H1 (cell line): ENCODE data around the gene MROH8. TPM values are rescaled to one million over a fixed set of nuclear protein-coding genes. Genes with fewer than 3 reads are reported as not detected.
A peak's percentile ranks its signal among the peaks of the same experiment; 100 is the strongest.

Experiments used
- CTCF ChIA-PET: fragments of 300-600 bp; sonication (Branson Sonifier 250); formaldehyde crosslinking; loops from one replicate; lab custom pipeline; 2021; ENCODE audit not compliant: partially characterized antibody; lab: Charles Lee
- POLR2A ChIA-PET: fragments of 300-600 bp; sonication (Branson Sonifier 250); formaldehyde crosslinking; loops from one replicate; lab custom pipeline; 2021; ENCODE audit warnings: inconsistent platforms; ENCODE audit not compliant: partially characterized antibody; lab: Charles Lee
- DNase-seq, 2 experiments: peaks; one replicate each; pipeline versions ENCODE4 v3.0.0 to v3.0.0-alpha.2; 2010 to 2022; ENCODE audit warnings: low spot score in 2 of 2, low read depth in 1 of 2, mixed read lengths in 1 of 2
- FAIRE-seq: peaks from 2 replicates; lab custom pipeline; 2011; peaks lifted over from hg19 to GRCh38; lab: Jason Lieb, UNC
- H2AFZ ChIP-seq: 2 replicates; pipeline ENCODE4 v1.8.1; 2012; ENCODE audit warnings: low read length, inconsistent platforms
- H2AK5ac ChIP-seq: 2 replicates; pipeline ENCODE4 v1.6.1; 2013; ENCODE audit warnings: low read depth, low read length
- H2BK120ac ChIP-seq: replicated peaks from 2 replicates; pipeline ENCODE3; 2013; ENCODE audit warnings: low read depth, low read length, inconsistent platforms
- H2BK12ac ChIP-seq: 2 replicates; pipeline ENCODE4 v1.6.1; 2013; ENCODE audit warnings: low read depth, low read length
- H2BK15ac ChIP-seq: 2 replicates; pipeline ENCODE4 v1.6.1; 2013; ENCODE audit warnings: low read length
- H2BK20ac ChIP-seq: 2 replicates; pipeline ENCODE4 v1.6.1; 2013; ENCODE audit warnings: low read length
- H2BK5ac ChIP-seq: 2 replicates; pipeline ENCODE4 v1.6.1; 2013; ENCODE audit warnings: low read depth, low read length
- H3K14ac ChIP-seq: 2 replicates; pipeline ENCODE4 v1.6.1; 2013; ENCODE audit warnings: inconsistent platforms; ENCODE audit not compliant: insufficient read length
- H3K18ac ChIP-seq: 2 replicates; pipeline ENCODE4 v1.6.1; 2013; ENCODE audit warnings: low read length; ENCODE audit errors: extremely low read depth
- H3K23ac ChIP-seq: 2 replicates; pipeline ENCODE4 v1.6.1; 2013; ENCODE audit warnings: inconsistent platforms; ENCODE audit not compliant: insufficient read length
- H3K23me2 ChIP-seq: 2 replicates; pipeline ENCODE4 v1.6.1; 2013; ENCODE audit warnings: low read depth, low read length
- H3K27ac ChIP-seq: 2 replicates; pipeline ENCODE4 v1.6.1; 2011; ENCODE audit warnings: low read depth, low read length, inconsistent platforms
- H3K27me3 ChIP-seq, 4 experiments: replicated peaks in 1 of 4; 1 replicate in 1 of 4; 2 replicates in 3 of 4; pipeline versions ENCODE4 v1.6.1 to v1.8.1; 2011 to 2013; ENCODE audit warnings: low read length in 3 of 4, mild to moderate bottlenecking in 3 of 4, inconsistent platforms in 2 of 4, mixed read lengths in 2 of 4, moderate library complexity in 1 of 4; ENCODE audit not compliant: control insufficient read depth in 3 of 4, insufficient read depth in 3 of 4; ENCODE audit errors: extremely low read depth in 1 of 4
- H3K36me3 ChIP-seq, 4 experiments: 2 replicates each; pipeline versions ENCODE4 v1.6.1 to v1.8.1; 2011 to 2013; ENCODE audit warnings: mild to moderate bottlenecking in 4 of 4, low read length in 3 of 4, moderate library complexity in 2 of 4, control low read depth in 1 of 4, inconsistent platforms in 1 of 4; ENCODE audit not compliant: insufficient read depth in 4 of 4, control insufficient read depth in 2 of 4
- H3K4ac ChIP-seq: replicated peaks from 2 replicates; pipeline ENCODE3; 2013; ENCODE audit warnings: low read length, low read depth, mixed read lengths, inconsistent platforms; ENCODE audit not compliant: insufficient read length
- H3K4me1 ChIP-seq, 4 experiments: replicated peaks in 1 of 4; 1 replicate in 1 of 4; 2 replicates in 3 of 4; pipeline versions ENCODE4 v1.6.1 to v1.8.1; 2011 to 2013; ENCODE audit warnings: low read length in 3 of 4, inconsistent platforms in 2 of 4, mixed read lengths in 1 of 4; ENCODE audit not compliant: insufficient read depth in 4 of 4, control insufficient read depth in 3 of 4
- H3K4me2 ChIP-seq, 2 experiments: 2 replicates each; pipeline versions ENCODE4 v1.6.1 to v1.8.1; 2011 to 2013; ENCODE audit warnings: low read depth in 2 of 2, low read length in 2 of 2, control low read depth in 1 of 2, inconsistent platforms in 1 of 2, mild to moderate bottlenecking in 1 of 2; ENCODE audit not compliant: insufficient read depth in 1 of 2
- H3K4me3 ChIP-seq, 4 experiments: fragments of 200-600, 300-600 bp in 1 of 4; sonication (generic), shearing (Covaris generic), sonication (Bioruptor Twin) in 1 of 4; 2 replicates each; pipeline versions ENCODE4 v1.5.1 to v1.8.1; 2011 to 2016; ENCODE audit warnings: low read length in 4 of 4, low read depth in 3 of 4, control low read depth in 2 of 4, inconsistent platforms in 2 of 4, mild to moderate bottlenecking in 2 of 4, mixed read lengths in 1 of 4, moderate library complexity in 1 of 4; ENCODE audit not compliant: insufficient read depth in 2 of 4; ENCODE audit errors: extremely low read depth in 1 of 4
- H3K56ac ChIP-seq: replicated peaks from 2 replicates; pipeline ENCODE3; 2013; ENCODE audit warnings: low read depth, mild to moderate bottlenecking, mixed read lengths, low read length, inconsistent platforms; ENCODE audit not compliant: insufficient read length
- H3K79me1 ChIP-seq: 2 replicates; pipeline ENCODE4 v1.6.1; 2013; ENCODE audit warnings: low read depth, low read length, control low read depth
- H3K79me2 ChIP-seq, 2 experiments: 2 replicates each; pipeline versions ENCODE4 v1.6.1 to v1.8.1; 2012 to 2013; ENCODE audit warnings: low read length in 2 of 2, mild to moderate bottlenecking in 2 of 2, inconsistent platforms in 1 of 2; ENCODE audit not compliant: insufficient read depth in 2 of 2, control insufficient read depth in 1 of 2
- H3K9ac ChIP-seq, 4 experiments: replicated peaks in 1 of 4; 1 replicate in 1 of 4; 2 replicates in 3 of 4; pipeline versions ENCODE4 v1.6.1 to v1.8.1; 2011 to 2013; ENCODE audit warnings: low read depth in 3 of 4, low read length in 3 of 4, control low read depth in 2 of 4, mild to moderate bottlenecking in 2 of 4, moderate library complexity in 2 of 4, inconsistent platforms in 1 of 4; ENCODE audit errors: extremely low read depth in 1 of 4
- H3K9me3 ChIP-seq, 2 experiments: 2 replicates each; pipeline versions ENCODE4 v1.6.1 to v1.8.1; 2012 to 2013; ENCODE audit warnings: mild to moderate bottlenecking in 2 of 2, moderate library complexity in 2 of 2, control low read depth in 1 of 2, inconsistent platforms in 1 of 2, low read depth in 1 of 2, low read length in 1 of 2, mixed read lengths in 1 of 2; ENCODE audit not compliant: insufficient read depth in 2 of 2
- H4K20me1 ChIP-seq, 2 experiments: replicated peaks in 1 of 2; 2 replicates each; pipeline versions ENCODE3 to v1.8.1; 2011 to 2013; ENCODE audit warnings: inconsistent platforms in 2 of 2, low read length in 2 of 2, mild to moderate bottlenecking in 1 of 2; ENCODE audit not compliant: insufficient read depth in 2 of 2, control insufficient read depth in 1 of 2
- H4K5ac ChIP-seq: 2 replicates; pipeline ENCODE4 v1.6.1; 2013; ENCODE audit warnings: low read length, low read depth, mixed read lengths, inconsistent platforms; ENCODE audit not compliant: insufficient read length
- H4K8ac ChIP-seq: 2 replicates; pipeline ENCODE4 v1.8.0; 2013; ENCODE audit warnings: mild to moderate bottlenecking, moderate library complexity, low read length, inconsistent platforms; ENCODE audit not compliant: insufficient read depth; ENCODE audit errors: extremely low read depth
- H4K91ac ChIP-seq: replicated peaks from 2 replicates; pipeline ENCODE3; 2013; ENCODE audit warnings: low read length, mixed read lengths, inconsistent platforms; ENCODE audit not compliant: insufficient read length
- CBX5 ChIP-seq: fragments of 300-800, 300-1000 bp; sonication (generic); IDR thresholded peaks from 2 replicates; pipeline ENCODE4 v1.7.1; 2016; ENCODE audit warnings: antibody characterized with exemption, low read length, low read depth
- POLR2A ChIP-seq, 2 experiments: IDR thresholded peaks; 1 replicate in 1 of 2; 2 replicates in 1 of 2; pipeline ENCODE4 v1.6.1; 2011; ENCODE audit warnings: low read depth in 2 of 2, low read length in 2 of 2, mild to moderate bottlenecking in 2 of 2; ENCODE audit errors: control extremely low read depth in 1 of 2
- POLR2AphosphoS5 ChIP-seq: IDR thresholded peaks from 2 replicates; pipeline ENCODE4 v1.6.1; 2011; ENCODE audit warnings: low read depth, low read length
- SIRT6 ChIP-seq: IDR thresholded peaks from one replicate; pipeline ENCODE4 v1.7.1; 2012; ENCODE audit warnings: low read length, inconsistent platforms
- WGBS, 2 experiments: shearing (Covaris generic) in 1 of 2; methylation state at CpG; one replicate each; pipeline versions ENCODE4 v1.1.6 to v1.1.7; 2013 to 2015; ENCODE audit warnings: low lambda C conversion rate in 2 of 2, mixed read lengths in 2 of 2, inconsistent platforms in 1 of 2, low coverage in 1 of 2, missing lambda C conversion rate in 1 of 2; ENCODE audit not compliant: insufficient replicate concordance in 2 of 2, insufficient coverage in 1 of 2, insufficient read length in 1 of 2; ENCODE audit errors: extremely low coverage in 1 of 2, missing lambda C conversion rate in 1 of 2; 5-methylcytosine and 5-hydroxymethylcytosine counted together
- polyA plus RNA-seq, 7 experiments: library from polyadenylated mRNA; depleted of rRNA in 3 of 7; stranded (reverse) in 5 of 7; unstranded in 2 of 7; fragments of >200 nt in 5 of 7; fragments of 200-250 nt in 2 of 7; gene quantifications; 1 replicate in 5 of 7; 2 replicates in 1 of 7; 4 replicates in 1 of 7; pipeline versions ENCODE4 v1.2.1 to v1.2.3, GENCODE V29; 2011 to 2013; ENCODE audit warnings: missing spikeins in 2 of 7, mixed read lengths in 2 of 7
- total RNA-seq: library from RNA; stranded (reverse); fragmentation: NEBNext Ultra II Directional; extraction: Animal tissue kit (Norgen Biotek cat#: 25700); gene quantifications from 2 replicates; pipeline ENCODE4 v1.2.1, GENCODE V29; 2021
- TF ChIP-seq, protein P1 (sequence below): IDR thresholded peaks from 2 replicates; pipeline ENCODE4 v1.6.1; 2011; ENCODE audit warnings: low read length, improper control_type of control experiment

The MROH8 gene
- total and polyA plus RNA-seq, 2 of the 8 experiments (the other 6 are each of a cell fraction or from before 2014, with no cell fraction given) = 0.50 to 0.86 TPM

DNA sequence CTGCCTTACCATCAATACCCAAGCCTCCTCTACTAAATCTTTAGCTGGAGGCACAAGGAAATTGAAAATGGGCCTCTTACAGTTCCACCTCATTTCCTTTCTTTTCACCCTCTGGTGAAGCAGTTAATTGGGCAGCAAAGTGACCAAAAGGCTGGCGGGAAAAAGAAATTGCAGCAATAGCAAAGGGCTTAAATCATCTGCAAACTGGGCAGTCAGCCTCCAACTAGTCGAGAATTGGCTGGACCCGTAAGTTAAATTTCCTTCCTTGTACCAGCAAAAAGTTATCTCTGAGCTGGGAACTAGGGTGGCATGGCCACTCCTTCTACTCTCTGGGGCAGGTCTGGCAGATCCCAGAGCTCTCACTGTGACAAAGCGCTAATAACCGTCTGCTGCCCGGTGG lies 48.7 kb upstream of the MROH8 start:
- TF ChIP-seq SIRT6 (no peak), POLR2AphosphoS5 (no peak), POLR2A (IDR thresholded peaks at IDR 0.05; ENCODE audit: control extremely low read depth in 1 of 2, low read depth in 2 of 2, low read length in 2 of 2) (no peak), CBX5 (no peak)
- TF ChIP-seq, protein P1, sequence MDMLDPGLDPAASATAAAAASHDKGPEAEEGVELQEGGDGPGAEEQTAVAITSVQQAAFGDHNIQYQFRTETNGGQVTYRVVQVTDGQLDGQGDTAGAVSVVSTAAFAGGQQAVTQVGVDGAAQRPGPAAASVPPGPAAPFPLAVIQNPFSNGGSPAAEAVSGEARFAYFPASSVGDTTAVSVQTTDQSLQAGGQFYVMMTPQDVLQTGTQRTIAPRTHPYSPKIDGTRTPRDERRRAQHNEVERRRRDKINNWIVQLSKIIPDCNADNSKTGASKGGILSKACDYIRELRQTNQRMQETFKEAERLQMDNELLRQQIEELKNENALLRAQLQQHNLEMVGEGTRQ = no peak
- TF ChIP-seq, all 59 proteins: peak for 0
- no peak overlapping the region for H4K91ac ChIP-seq
- no peak for FAIRE-seq
- H2BK120ac ChIP-seq = no peak overlapping the region
- ChIA-PET POLR2A (interaction anchor here (1.1 to 1.6 kb wide), 3 partner anchors 10 to 49 kb away, joined by 3 to 4 read pairs (median 4); partner anchors contain the start of genes MROH8 and RPN2), CTCF (interaction anchor here (0.9 to 3.9 kb wide), 6 partner anchors 16 to 36 kb away, joined by 3 to 22 read pairs (median 6); no protein-coding TSS in a partner anchor)
- no peak overlapping the region for H3K23ac ChIP-seq
- no peak overlapping the region for H4K8ac ChIP-seq
- H3K4me2 ChIP-seq = 0 out of 4 replicates have a peak overlapping the region, but pooled peaks of 1 of the 2 experiments have one; percentile 53
- no peak overlapping the region for H3K4me3 ChIP-seq
- 86% methylated on average over 6 of the region's 6 CpGs; no CpG with 5 or more reads in 1 of the 2 experiments for WGBS, 2 experiments
- no peak overlapping the region for H3K27ac ChIP-seq
- no peak overlapping the region for H3K14ac ChIP-seq
- H3K36me3 ChIP-seq = peaks cover 39 to 92% (median 70%) of the 10 kb centered on the region in 4 experiments
- H3K4me1 ChIP-seq = peaks cover 7 to 26% (median 14%) of the 10 kb centered on the region in 4 experiments; a peak in 6 of 7 replicates
- H3K27me3 ChIP-seq = no peaks in the 10 kb centered on the region; a peak in 1 of 7 replicates
- H3K4ac ChIP-seq = no peak overlapping the region
- no peak overlapping the region for H2AFZ ChIP-seq
- H2BK15ac ChIP-seq = no peak overlapping the region
- no peak overlapping the region; the same call in 1 of the 2 replicates for H3K18ac ChIP-seq
- H4K20me1 ChIP-seq = peaks cover 2% of the 10 kb centered on the region in 2 experiments
- no peak for DNase-seq
- H3K56ac ChIP-seq = no peak overlapping the region
- H3K9ac ChIP-seq = no peak overlapping the region; a peak in 1 of 7 replicates
- H2BK5ac ChIP-seq = 0 out of 2 replicates have a peak overlapping the region, but pooled peaks have one; percentile 12
- no peak overlapping the region for H2AK5ac ChIP-seq
- H2BK12ac ChIP-seq = no peak overlapping the region
- no peaks in the 10 kb centered on the region for H3K79me2 ChIP-seq
- H2BK20ac ChIP-seq = no peak overlapping the region
- H3K79me1 ChIP-seq = peaks cover 3% of the 10 kb centered on the region
- no peak overlapping the region for H4K5ac ChIP-seq
- no peaks in the 10 kb centered on the region for H3K23me2 ChIP-seq
- H3K9me3 ChIP-seq = no peaks in the 10 kb centered on the region
